H1 (cell line): Measurements from ENCODE around the gene DTL. TPM values are rescaled to one million over a fixed set of nuclear protein-coding genes. Genes with fewer than 3 reads are reported as not detected.

Source experiments
- CTCF ChIA-PET: fragments of 300-600 bp; sonication (Branson Sonifier 250); formaldehyde crosslinking; loops from one replicate; lab custom pipeline; 2021; ENCODE audit not compliant: partially characterized antibody; lab: Charles Lee
- POLR2A ChIA-PET: fragments of 300-600 bp; sonication (Branson Sonifier 250); formaldehyde crosslinking; loops from one replicate; lab custom pipeline; 2021; ENCODE audit warnings: inconsistent platforms; ENCODE audit not compliant: partially characterized antibody; lab: Charles Lee
- DNase-seq, 2 experiments: peaks; one replicate each; pipeline versions ENCODE4 v3.0.0 to v3.0.0-alpha.2; 2010 to 2022; ENCODE audit warnings: low spot score in 2 of 2, low read depth in 1 of 2, mixed read lengths in 1 of 2
- FAIRE-seq: peaks from 2 replicates; lab custom pipeline; 2011; peaks lifted over from hg19 to GRCh38; lab: Jason Lieb, UNC
- H2AFZ ChIP-seq: 2 replicates; pipeline ENCODE4 v1.8.1; 2012; ENCODE audit warnings: low read length, inconsistent platforms
- H2AK5ac ChIP-seq: 2 replicates; pipeline ENCODE4 v1.6.1; 2013; ENCODE audit warnings: low read depth, low read length
- H2BK120ac ChIP-seq: replicated peaks from 2 replicates; pipeline ENCODE3; 2013; ENCODE audit warnings: low read depth, low read length, inconsistent platforms
- H2BK12ac ChIP-seq: 2 replicates; pipeline ENCODE4 v1.6.1; 2013; ENCODE audit warnings: low read depth, low read length
- H2BK15ac ChIP-seq: 2 replicates; pipeline ENCODE4 v1.6.1; 2013; ENCODE audit warnings: low read length
- H2BK20ac ChIP-seq: 2 replicates; pipeline ENCODE4 v1.6.1; 2013; ENCODE audit warnings: low read length
- H2BK5ac ChIP-seq: 2 replicates; pipeline ENCODE4 v1.6.1; 2013; ENCODE audit warnings: low read depth, low read length
- H3K14ac ChIP-seq: 2 replicates; pipeline ENCODE4 v1.6.1; 2013; ENCODE audit warnings: inconsistent platforms; ENCODE audit not compliant: insufficient read length
- H3K18ac ChIP-seq: 2 replicates; pipeline ENCODE4 v1.6.1; 2013; ENCODE audit warnings: low read length; ENCODE audit errors: extremely low read depth
- H3K23ac ChIP-seq: 2 replicates; pipeline ENCODE4 v1.6.1; 2013; ENCODE audit warnings: inconsistent platforms; ENCODE audit not compliant: insufficient read length
- H3K23me2 ChIP-seq: 2 replicates; pipeline ENCODE4 v1.6.1; 2013; ENCODE audit warnings: low read depth, low read length
- H3K27ac ChIP-seq: 2 replicates; pipeline ENCODE4 v1.6.1; 2011; ENCODE audit warnings: low read depth, low read length, inconsistent platforms
- H3K27me3 ChIP-seq, 4 experiments: replicated peaks in 1 of 4; 1 replicate in 1 of 4; 2 replicates in 3 of 4; pipeline versions ENCODE4 v1.6.1 to v1.8.1; 2011 to 2013; ENCODE audit warnings: low read length in 3 of 4, mild to moderate bottlenecking in 3 of 4, inconsistent platforms in 2 of 4, mixed read lengths in 2 of 4, moderate library complexity in 1 of 4; ENCODE audit not compliant: control insufficient read depth in 3 of 4, insufficient read depth in 3 of 4; ENCODE audit errors: extremely low read depth in 1 of 4
- H3K36me3 ChIP-seq, 4 experiments: 2 replicates each; pipeline versions ENCODE4 v1.6.1 to v1.8.1; 2011 to 2013; ENCODE audit warnings: mild to moderate bottlenecking in 4 of 4, low read length in 3 of 4, moderate library complexity in 2 of 4, control low read depth in 1 of 4, inconsistent platforms in 1 of 4; ENCODE audit not compliant: insufficient read depth in 4 of 4, control insufficient read depth in 2 of 4
- H3K4ac ChIP-seq: replicated peaks from 2 replicates; pipeline ENCODE3; 2013; ENCODE audit warnings: low read length, low read depth, mixed read lengths, inconsistent platforms; ENCODE audit not compliant: insufficient read length
- H3K4me1 ChIP-seq, 4 experiments: replicated peaks in 1 of 4; 1 replicate in 1 of 4; 2 replicates in 3 of 4; pipeline versions ENCODE4 v1.6.1 to v1.8.1; 2011 to 2013; ENCODE audit warnings: low read length in 3 of 4, inconsistent platforms in 2 of 4, mixed read lengths in 1 of 4; ENCODE audit not compliant: insufficient read depth in 4 of 4, control insufficient read depth in 3 of 4
- H3K4me2 ChIP-seq, 2 experiments: 2 replicates each; pipeline versions ENCODE4 v1.6.1 to v1.8.1; 2011 to 2013; ENCODE audit warnings: low read depth in 2 of 2, low read length in 2 of 2, control low read depth in 1 of 2, inconsistent platforms in 1 of 2, mild to moderate bottlenecking in 1 of 2; ENCODE audit not compliant: insufficient read depth in 1 of 2
- H3K4me3 ChIP-seq, 4 experiments: fragments of 200-600, 300-600 bp in 1 of 4; sonication (generic), shearing (Covaris generic), sonication (Bioruptor Twin) in 1 of 4; 2 replicates each; pipeline versions ENCODE4 v1.5.1 to v1.8.1; 2011 to 2016; ENCODE audit warnings: low read length in 4 of 4, low read depth in 3 of 4, control low read depth in 2 of 4, inconsistent platforms in 2 of 4, mild to moderate bottlenecking in 2 of 4, mixed read lengths in 1 of 4, moderate library complexity in 1 of 4; ENCODE audit not compliant: insufficient read depth in 2 of 4; ENCODE audit errors: extremely low read depth in 1 of 4
- H3K56ac ChIP-seq: replicated peaks from 2 replicates; pipeline ENCODE3; 2013; ENCODE audit warnings: low read depth, mild to moderate bottlenecking, mixed read lengths, low read length, inconsistent platforms; ENCODE audit not compliant: insufficient read length
- H3K79me1 ChIP-seq: 2 replicates; pipeline ENCODE4 v1.6.1; 2013; ENCODE audit warnings: low read depth, low read length, control low read depth
- H3K79me2 ChIP-seq, 2 experiments: 2 replicates each; pipeline versions ENCODE4 v1.6.1 to v1.8.1; 2012 to 2013; ENCODE audit warnings: low read length in 2 of 2, mild to moderate bottlenecking in 2 of 2, inconsistent platforms in 1 of 2; ENCODE audit not compliant: insufficient read depth in 2 of 2, control insufficient read depth in 1 of 2
- H3K9ac ChIP-seq, 4 experiments: replicated peaks in 1 of 4; 1 replicate in 1 of 4; 2 replicates in 3 of 4; pipeline versions ENCODE4 v1.6.1 to v1.8.1; 2011 to 2013; ENCODE audit warnings: low read depth in 3 of 4, low read length in 3 of 4, control low read depth in 2 of 4, mild to moderate bottlenecking in 2 of 4, moderate library complexity in 2 of 4, inconsistent platforms in 1 of 4; ENCODE audit errors: extremely low read depth in 1 of 4
- H3K9me3 ChIP-seq, 2 experiments: 2 replicates each; pipeline versions ENCODE4 v1.6.1 to v1.8.1; 2012 to 2013; ENCODE audit warnings: mild to moderate bottlenecking in 2 of 2, moderate library complexity in 2 of 2, control low read depth in 1 of 2, inconsistent platforms in 1 of 2, low read depth in 1 of 2, low read length in 1 of 2, mixed read lengths in 1 of 2; ENCODE audit not compliant: insufficient read depth in 2 of 2
- H4K20me1 ChIP-seq, 2 experiments: replicated peaks in 1 of 2; 2 replicates each; pipeline versions ENCODE3 to v1.8.1; 2011 to 2013; ENCODE audit warnings: inconsistent platforms in 2 of 2, low read length in 2 of 2, mild to moderate bottlenecking in 1 of 2; ENCODE audit not compliant: insufficient read depth in 2 of 2, control insufficient read depth in 1 of 2
- H4K5ac ChIP-seq: 2 replicates; pipeline ENCODE4 v1.6.1; 2013; ENCODE audit warnings: low read length, low read depth, mixed read lengths, inconsistent platforms; ENCODE audit not compliant: insufficient read length
- H4K8ac ChIP-seq: 2 replicates; pipeline ENCODE4 v1.8.0; 2013; ENCODE audit warnings: mild to moderate bottlenecking, moderate library complexity, low read length, inconsistent platforms; ENCODE audit not compliant: insufficient read depth; ENCODE audit errors: extremely low read depth
- H4K91ac ChIP-seq: replicated peaks from 2 replicates; pipeline ENCODE3; 2013; ENCODE audit warnings: low read length, mixed read lengths, inconsistent platforms; ENCODE audit not compliant: insufficient read length
- BACH1 ChIP-seq: IDR thresholded peaks from 2 replicates; pipeline ENCODE4 v1.6.1; 2012; ENCODE audit warnings: low read length, improper control_type of control experiment
- BRCA1 ChIP-seq: IDR thresholded peaks from 2 replicates; pipeline ENCODE4 v1.6.1; 2012; ENCODE audit warnings: low read depth, low read length, improper control_type of control experiment
- KDM1A ChIP-seq: fragments of 200-600, 300-600 bp; sonication (generic); IDR thresholded peaks from 2 replicates; pipeline ENCODE4 v1.7.1; 2016; ENCODE audit warnings: mild to moderate bottlenecking, low read length, borderline replicate concordance
- KDM4A ChIP-seq: IDR thresholded peaks from one replicate; pipeline ENCODE4 v1.7.1; 2012; ENCODE audit warnings: low read depth, mild to moderate bottlenecking, moderate library complexity, low read length, inconsistent platforms; ENCODE audit not compliant: severe bottlenecking
- PHF8 ChIP-seq: fragments of 200-600 bp; sonication (generic); conservative IDR thresholded peaks from 2 replicates; pipeline ENCODE4 v1.7.1; 2012; ENCODE audit warnings: low read depth, mild to moderate bottlenecking, inconsistent platforms, low read length, moderate library complexity
- POLR2A ChIP-seq, 2 experiments: IDR thresholded peaks; 1 replicate in 1 of 2; 2 replicates in 1 of 2; pipeline ENCODE4 v1.6.1; 2011; ENCODE audit warnings: low read depth in 2 of 2, low read length in 2 of 2, mild to moderate bottlenecking in 2 of 2; ENCODE audit errors: control extremely low read depth in 1 of 2
- SIN3A ChIP-seq, 2 experiments: IDR thresholded peaks in 1 of 2; conservative IDR thresholded peaks in 1 of 2; 2 replicates each; pipeline ENCODE4 v1.6.1; 2011 to 2012; ENCODE audit warnings: low read length in 2 of 2, improper control_type of control experiment in 1 of 2, low read depth in 1 of 2, mild to moderate bottlenecking in 1 of 2
- TAF7 ChIP-seq: optimal IDR thresholded peaks from 2 replicates; pipeline ENCODE3; 2011; ENCODE audit warnings: low read depth, mild to moderate bottlenecking, inconsistent platforms, low read length, moderate library complexity, borderline replicate concordance
- TCF12 ChIP-seq: IDR thresholded peaks from 2 replicates; pipeline ENCODE4 v1.6.1; 2011; ENCODE audit warnings: low read depth, mild to moderate bottlenecking, low read length
- USF2 ChIP-seq: IDR thresholded peaks from 2 replicates; pipeline ENCODE4 v1.6.1; 2011; ENCODE audit warnings: low read length, improper control_type of control experiment
- WGBS, 2 experiments: shearing (Covaris generic) in 1 of 2; methylation state at CpG; one replicate each; pipeline versions ENCODE4 v1.1.6 to v1.1.7; 2013 to 2015; ENCODE audit warnings: low lambda C conversion rate in 2 of 2, mixed read lengths in 2 of 2, inconsistent platforms in 1 of 2, low coverage in 1 of 2, missing lambda C conversion rate in 1 of 2; ENCODE audit not compliant: insufficient replicate concordance in 2 of 2, insufficient coverage in 1 of 2, insufficient read length in 1 of 2; ENCODE audit errors: extremely low coverage in 1 of 2, missing lambda C conversion rate in 1 of 2; 5-methylcytosine and 5-hydroxymethylcytosine counted together
- polyA plus RNA-seq, 7 experiments: library from polyadenylated mRNA; depleted of rRNA in 3 of 7; stranded (reverse) in 5 of 7; unstranded in 2 of 7; fragments of >200 nt in 5 of 7; fragments of 200-250 nt in 2 of 7; gene quantifications; 1 replicate in 5 of 7; 2 replicates in 1 of 7; 4 replicates in 1 of 7; pipeline versions ENCODE4 v1.2.1 to v1.2.3, GENCODE V29; 2011 to 2013; ENCODE audit warnings: missing spikeins in 2 of 7, mixed read lengths in 2 of 7
- total RNA-seq: library from RNA; stranded (reverse); fragmentation: NEBNext Ultra II Directional; extraction: Animal tissue kit (Norgen Biotek cat#: 25700); gene quantifications from 2 replicates; pipeline ENCODE4 v1.2.1, GENCODE V29; 2021

The DTL gene
- total and polyA plus RNA-seq, 2 of the 8 experiments (the other 6 are each of a cell fraction or from before 2014, with no cell fraction given), result 36.0 to 46.9 TPM

GRCh38 chr1:212035835-212036605, 472 bp downstream of the DTL start:
- Histone ChIP-seq H3K79me2 (peaks cover 21 to 87% of the 10 kb centered on the region in 2 experiments; a peak in 3 of 4 replicates), H3K79me1 (peaks cover 3% of the 10 kb centered on the region), H3K4ac (no peak overlapping the region), H2AFZ (peak overlapping the region; percentile 96), H2BK120ac (no peak overlapping the region), H3K4me2 (peak overlapping the region; percentile 78 to 82), H3K23ac (no peak overlapping the region), H3K9ac (peak overlapping the region; percentile 96 to 100 (median 96)), H3K4me1 (peaks cover 0 to 3% (median 0%) of the 10 kb centered on the region in 4 experiments; a peak in 1 of 7 replicates), H4K91ac (no peak overlapping the region), H2BK15ac (no peak overlapping the region), H3K9me3 (no peaks in the 10 kb centered on the region), H3K56ac (no peak overlapping the region), H3K36me3 (peaks cover 0 to 22% (median 0%) of the 10 kb centered on the region in 4 experiments; a peak in 2 of 8 replicates), H2BK20ac (no peak overlapping the region), H2BK12ac (peak overlapping the region; percentile 32; the same call in 1 of the 2 replicates), H2AK5ac (no peak overlapping the region), H4K20me1 (peaks cover 2 to 14% of the 10 kb centered on the region in 2 experiments), H3K27me3 (no peaks in the 10 kb centered on the region), H3K27ac (peak overlapping the region; percentile 95), H3K23me2 (peaks cover 3% of the 10 kb centered on the region; the same call in 1 of the 2 replicates), H3K18ac (no peak overlapping the region), H3K4me3 (peak overlapping the region; percentile 62 to 99 (median 88)), H2BK5ac (peak overlapping the region; percentile 86), H4K5ac (no peak overlapping the region), H3K14ac (no peak overlapping the region), H4K8ac (peak overlapping the region; percentile 84; the same call in 1 of the 2 replicates)
- ChIA-PET CTCF (interaction anchor here (0.7 to 6.3 kb wide), 31 partner anchors 9 to 420 kb away, joined by 3 to 65 read pairs (median 6); partner anchors contain the start of gene NEK2), POLR2A (interaction anchor here (0.7 to 1.9 kb wide), 20 partner anchors 8 to 572 kb away, joined by 3 to 9 read pairs (median 4); partner anchors contain the start of gene ATF3)
- FAIRE-seq (no peak), DNase-seq (no peak)
- WGBS, 2 experiments, result 2% methylated on average over 32 of the region's 32 CpGs; no CpG with 5 or more reads in 1 of the 2 experiments
- no peak for TF ChIP-seq BACH1
- TF ChIP-seq TAF7, result peak; percentile 18
- peak in 1 of 2 experiments; percentile 7; a peak in 1 of 3 replicates for TF ChIP-seq POLR2A (IDR thresholded peaks at IDR 0.05; ENCODE audit: control extremely low read depth in 1 of 2, low read depth in 2 of 2, low read length in 2 of 2)
- peak; percentile 66 for TF ChIP-seq KDM4A
- TF ChIP-seq KDM1A, result peak; percentile 86; the same call in 1 of the 2 replicates
- TF ChIP-seq PHF8, result peak; percentile 75; the same call in 1 of the 2 replicates
- no peak for TF ChIP-seq BRCA1
- TF ChIP-seq SIN3A (conservative IDR thresholded peaks at IDR 0.05 in 1 of 2, IDR thresholded peaks at IDR 0.05 in 1 of 2; ENCODE audit: low read depth in 1 of 2, low read length in 2 of 2), result peak; percentile 2 to 58; a peak in 1 of 4 replicates
- TF ChIP-seq TCF12, result no peak
- TF ChIP-seq USF2, result no peak
